ENCODE measurements around the gene SCARF1.
A peak's percentile ranks its signal among the peaks of the same experiment; 100 is the strongest.

The SCARF1 gene

DNA sequence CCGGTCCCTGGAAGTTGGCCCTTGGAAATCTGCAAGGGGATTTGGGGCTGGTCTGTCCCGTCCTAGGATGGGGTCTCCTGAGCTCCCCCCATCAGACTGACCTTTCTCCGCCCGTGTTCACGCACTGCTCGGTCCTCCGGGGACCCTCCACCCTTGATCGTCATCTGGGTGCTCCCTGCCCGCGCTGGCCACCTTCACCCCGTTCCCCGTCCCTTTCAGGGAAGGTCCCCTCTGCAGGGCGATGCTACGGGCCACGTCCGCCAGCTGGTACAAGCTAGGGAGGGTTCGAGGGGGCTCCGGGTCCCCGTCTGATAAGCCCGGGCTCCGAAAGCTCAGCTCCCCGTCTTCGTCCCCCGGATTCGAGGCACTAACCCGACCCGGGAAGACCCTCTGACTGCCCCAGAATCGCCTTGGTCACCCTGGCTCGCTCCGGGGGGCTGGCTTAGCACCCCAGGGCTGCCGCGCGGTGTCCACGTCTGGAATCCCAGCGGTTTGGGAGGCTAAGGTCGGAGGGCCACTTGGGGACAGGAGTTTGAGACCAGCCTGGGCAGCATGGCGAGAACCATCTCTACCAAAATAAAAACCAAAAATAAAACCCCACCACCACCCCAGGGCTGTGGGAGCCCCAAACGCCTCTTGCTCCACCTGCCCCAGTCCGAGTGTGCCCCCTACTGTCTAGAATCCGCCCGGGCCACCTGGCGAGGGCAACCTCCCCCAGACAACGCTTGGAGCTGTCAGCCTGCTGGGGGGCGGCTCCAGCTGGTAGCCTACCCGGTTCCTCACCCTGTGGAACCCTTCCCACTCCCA is 15.8 kb downstream of the SCARF1 start:
- TF ChIP-seq, protein P1, sequence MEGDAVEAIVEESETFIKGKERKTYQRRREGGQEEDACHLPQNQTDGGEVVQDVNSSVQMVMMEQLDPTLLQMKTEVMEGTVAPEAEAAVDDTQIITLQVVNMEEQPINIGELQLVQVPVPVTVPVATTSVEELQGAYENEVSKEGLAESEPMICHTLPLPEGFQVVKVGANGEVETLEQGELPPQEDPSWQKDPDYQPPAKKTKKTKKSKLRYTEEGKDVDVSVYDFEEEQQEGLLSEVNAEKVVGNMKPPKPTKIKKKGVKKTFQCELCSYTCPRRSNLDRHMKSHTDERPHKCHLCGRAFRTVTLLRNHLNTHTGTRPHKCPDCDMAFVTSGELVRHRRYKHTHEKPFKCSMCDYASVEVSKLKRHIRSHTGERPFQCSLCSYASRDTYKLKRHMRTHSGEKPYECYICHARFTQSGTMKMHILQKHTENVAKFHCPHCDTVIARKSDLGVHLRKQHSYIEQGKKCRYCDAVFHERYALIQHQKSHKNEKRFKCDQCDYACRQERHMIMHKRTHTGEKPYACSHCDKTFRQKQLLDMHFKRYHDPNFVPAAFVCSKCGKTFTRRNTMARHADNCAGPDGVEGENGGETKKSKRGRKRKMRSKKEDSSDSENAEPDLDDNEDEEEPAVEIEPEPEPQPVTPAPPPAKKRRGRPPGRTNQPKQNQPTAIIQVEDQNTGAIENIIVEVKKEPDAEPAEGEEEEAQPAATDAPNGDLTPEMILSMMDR (IDR thresholded peaks at IDR 0.05; ENCODE audit: low read depth, low read length): peak; percentile 65
- TF ChIP-seq, protein P2, sequence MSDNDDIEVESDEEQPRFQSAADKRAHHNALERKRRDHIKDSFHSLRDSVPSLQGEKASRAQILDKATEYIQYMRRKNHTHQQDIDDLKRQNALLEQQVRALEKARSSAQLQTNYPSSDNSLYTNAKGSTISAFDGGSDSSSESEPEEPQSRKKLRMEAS (IDR thresholded peaks at IDR 0.05; ENCODE audit: low read depth, low read length): peak; percentile 20; the same call in 1 of the 2 replicates
- no peak for TF ChIP-seq MYC (IDR thresholded peaks at IDR 0.05; ENCODE audit: low read depth, low read length)
- peak; percentile 72 for DNase-seq (ENCODE audit: low read depth)

DNA sequence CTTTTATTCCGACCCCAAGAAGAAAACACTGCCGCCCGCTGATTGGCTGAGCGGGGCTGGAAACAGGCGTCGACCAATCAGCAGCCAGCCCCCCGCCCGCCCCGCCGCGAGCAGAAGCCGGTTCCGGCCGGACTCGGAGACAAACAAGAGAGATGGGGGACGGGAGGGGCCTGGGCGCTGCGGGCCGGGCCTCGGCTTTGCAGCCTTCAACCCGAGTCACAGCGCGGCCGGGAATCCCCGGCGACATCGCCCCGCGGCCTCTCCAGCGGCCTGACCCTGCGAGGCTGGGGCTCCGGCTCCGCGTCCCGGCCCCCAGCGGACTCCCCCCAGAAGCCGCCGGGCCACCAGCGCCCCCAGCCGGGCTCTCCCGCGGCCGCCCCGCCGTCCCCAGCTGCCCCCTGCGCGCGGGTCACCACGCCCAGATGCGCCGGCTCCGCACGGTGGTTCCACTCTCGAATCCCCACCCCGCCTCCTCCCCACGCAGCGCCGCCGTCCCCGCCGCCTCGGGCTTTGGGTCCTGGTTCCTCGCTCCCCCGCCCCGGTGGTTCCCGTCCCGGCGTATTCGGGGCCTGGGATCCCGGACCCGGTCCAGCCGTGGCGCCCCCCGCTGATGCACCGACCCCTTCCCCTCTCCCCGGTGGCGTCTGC is 16.6 kb downstream of the SCARF1 start:
- peak overlapping the region; percentile 28 for H3K4me3 ChIP-seq (ENCODE audit: low read depth, low read length)

More for the DNA sequence above, 15.8 kb downstream of the SCARF1 start:
- H3K4me3 ChIP-seq (ENCODE audit: low read depth, low read length): peak overlapping the region; percentile 28

DNA sequence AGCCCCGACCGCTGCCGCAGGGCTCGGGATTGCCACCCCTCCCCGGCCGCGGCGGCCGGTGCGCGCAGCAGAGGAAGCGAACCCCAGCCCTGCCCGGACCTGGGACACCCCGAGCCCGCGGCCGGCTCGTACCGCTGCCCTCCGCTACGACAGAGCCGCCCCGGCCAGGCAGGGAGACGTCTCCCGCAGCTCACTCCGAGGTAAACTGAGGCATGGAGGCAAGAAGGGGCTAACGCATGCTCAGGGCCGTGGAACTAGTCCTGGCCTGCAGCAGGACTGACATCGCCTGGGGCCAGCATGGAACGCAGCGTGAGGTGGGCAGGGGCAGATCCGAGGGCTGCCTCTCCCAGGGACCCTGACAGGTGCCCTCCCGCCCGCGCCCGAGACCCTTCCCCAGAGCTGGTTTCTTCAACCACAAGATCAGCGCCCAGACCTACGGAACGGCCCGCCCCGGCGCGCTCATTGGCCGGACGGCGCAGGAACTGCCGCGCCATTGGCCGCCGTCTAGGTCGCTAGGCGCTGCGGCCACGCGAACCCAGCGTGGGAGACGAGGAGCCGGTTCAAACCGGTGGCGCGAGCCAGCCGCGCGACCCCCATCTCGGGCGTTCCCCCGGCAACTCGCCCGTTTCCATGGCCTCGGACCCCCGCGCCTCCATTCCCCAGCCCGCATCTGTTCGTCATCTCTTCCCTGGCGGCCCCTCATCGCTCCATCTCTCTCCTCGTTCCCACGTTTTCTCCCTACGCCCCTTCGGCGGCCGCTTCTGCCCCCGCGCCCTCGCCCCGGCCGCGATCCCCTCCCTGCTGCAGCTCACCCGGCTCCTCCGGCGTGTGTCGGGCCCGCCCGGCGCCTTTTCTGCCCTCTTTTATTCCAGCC is 17.3 kb downstream of the SCARF1 start, which contains the start of gene SLC43A2:
SLC43A2 (minus strand) TSS at position 853 of the 874 bp plus-strand sequence. CDS start 960 bp downstream, outside the sequence.
- TF ChIP-seq MYC (IDR thresholded peaks at IDR 0.05; ENCODE audit: low read depth, low read length) (peak; percentile 28), POLR2A (IDR thresholded peaks at IDR 0.05; ENCODE audit: extremely low read depth, insufficient read length) (no peak)
- TF ChIP-seq, protein P2 (IDR thresholded peaks at IDR 0.05; ENCODE audit: low read depth, low read length): peak; percentile 50; the same call in 1 of the 2 replicates
- TF ChIP-seq, protein P1 (IDR thresholded peaks at IDR 0.05; ENCODE audit: low read depth, low read length): no peak
- DNase-seq (ENCODE audit: low read depth): peak; percentile 91
- peak within 1 kb of the TSS; percentile 66 for H3K4me3 ChIP-seq (ENCODE audit: low read depth, low read length)

More for the DNA sequence above, 16.6 kb downstream of the SCARF1 start:
- DNase-seq (ENCODE audit: low read depth): no peak
- no peak for TF ChIP-seq MYC (IDR thresholded peaks at IDR 0.05; ENCODE audit: low read depth, low read length)
- TF ChIP-seq, protein P1 (IDR thresholded peaks at IDR 0.05; ENCODE audit: low read depth, low read length): no peak
- TF ChIP-seq, protein P2 (IDR thresholded peaks at IDR 0.05; ENCODE audit: low read depth, low read length): no peak
- TF ChIP-seq POLR2A (IDR thresholded peaks at IDR 0.05; ENCODE audit: extremely low read depth, insufficient read length): no peak

DNA sequence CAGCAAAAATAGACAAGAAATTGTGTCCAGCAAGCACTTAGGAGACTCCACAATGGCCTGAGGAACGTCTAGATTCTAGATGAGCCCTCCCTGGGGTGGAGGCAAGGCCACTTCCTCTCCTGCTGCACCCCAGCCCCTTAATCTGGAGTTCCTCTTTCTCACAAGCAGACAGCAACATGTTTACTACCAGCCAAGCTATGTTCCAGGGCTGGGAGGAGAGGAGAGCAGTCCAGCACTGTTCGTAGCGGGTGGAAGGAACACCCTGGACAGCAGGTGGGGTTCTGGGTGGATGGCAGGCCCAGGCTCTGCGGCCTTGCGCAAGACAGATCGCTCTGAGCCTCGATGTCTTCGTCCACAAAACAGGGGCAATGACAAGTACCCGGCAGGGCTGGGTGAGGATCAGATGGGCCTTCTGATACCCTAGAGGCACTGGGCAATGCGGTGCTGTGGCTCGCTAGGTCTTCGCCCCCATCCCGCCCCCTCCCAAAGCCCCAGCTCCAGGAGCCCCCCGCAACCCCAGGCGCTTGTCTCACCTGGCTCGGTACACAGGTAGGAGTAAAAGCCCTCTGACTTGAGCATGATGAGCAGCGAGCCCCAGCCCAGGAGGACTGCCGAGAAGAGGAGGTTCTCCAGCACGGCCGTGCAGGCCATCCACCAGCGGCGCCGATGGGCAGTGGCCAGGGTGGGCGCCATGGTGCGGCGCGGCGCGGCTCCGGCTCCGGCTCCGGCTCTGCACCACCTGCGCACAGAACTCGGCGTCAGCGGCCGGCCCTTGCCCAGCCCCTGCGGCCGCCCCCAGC is 18.1 kb downstream of the SCARF1 start:
- H3K4me3 ChIP-seq (ENCODE audit: low read depth, low read length): peak overlapping the region; percentile 56
- peak; percentile 92 for DNase-seq (ENCODE audit: low read depth)
- TF ChIP-seq, protein P1 (IDR thresholded peaks at IDR 0.05; ENCODE audit: low read depth, low read length): no peak
- TF ChIP-seq MYC (IDR thresholded peaks at IDR 0.05; ENCODE audit: low read depth, low read length) (no peak), POLR2A (IDR thresholded peaks at IDR 0.05; ENCODE audit: extremely low read depth, insufficient read length) (no peak)
- TF ChIP-seq, protein P2 (IDR thresholded peaks at IDR 0.05; ENCODE audit: low read depth, low read length): no peak

Measured in NB4 (cell line).